ENCODE data around the gene NR4A1. TPM values are rescaled to one million over a fixed set of nuclear protein-coding genes. Genes with fewer than 3 reads are reported as not detected.

The NR4A1 gene
- total and polyA plus RNA-seq, 10 of the 15 experiments (the other 5 are each of a cell fraction or from before 2014, with no cell fraction given) = 0.05 to 7.9 (median 2.2) TPM; not detected in 1

- H3K79me2 ChIP-seq (ENCODE audit: control insufficient read depth, insufficient read depth, low read length) = no peaks in the 10 kb centered on the region
- no peak overlapping the region for H2AFZ ChIP-seq (ENCODE audit: control insufficient read depth, low read depth, low read length)
- intact Hi-C loops (cut with micrococcal nuclease; ENCODE audit: unreplicated experiment) = no loop called here
- SMC1A ChIA-PET (ENCODE audit: uncharacterized antibody, unreplicated experiment) = interaction anchor here (1.1 to 3.1 kb wide), 4 partner anchors 13 to 24 kb away, joined by 3 to 12 read pairs (median 4); no protein-coding TSS in a partner anchor
- no peak overlapping the region for H3K9ac ChIP-seq (ENCODE audit: control insufficient read depth, insufficient read depth, low read length)
- DNase-seq (ENCODE audit: low read depth, low spot score) (no peak), ATAC-seq (no peak), FAIRE-seq (no peak)
- WGBS (ENCODE audit: insufficient coverage, insufficient replicate concordance, low lambda C conversion rate, missing lambda C conversion rate) = 51% methylated on average over 18 of the region's 18 CpGs
- BruUV-seq (replicated peaks) = no TSS peak
- no peak overlapping the region for H3K4me2 ChIP-seq (ENCODE audit: control insufficient read depth, insufficient read depth)
- no peak overlapping the region for H3K27ac ChIP-seq (ENCODE audit: control insufficient read depth, insufficient read depth)
- POLR2A ChIA-PET = interaction anchor here (0.7 to 2.3 kb wide), 4 partner anchors 7 to 962 kb away, joined by 3 to 7 read pairs (median 3); partner anchors contain the start of gene EIF4B
- H3K4me3 ChIP-seq = no peak overlapping the region
- CTCF ChIA-PET = interaction anchor here (0.7 to 6.8 kb wide), 6 partner anchors 12 to 38 kb away, joined by 3 to 61 read pairs (median 8); partner anchors contain the start of gene ATG101
- in situ Hi-C loops (cut with MboI) = no loop called here
- no peaks in the 10 kb centered on the region for H3K36me3 ChIP-seq (ENCODE audit: control insufficient read depth in 2 of 2, insufficient read depth in 2 of 2, low read length in 1 of 2)
- H4K20me1 ChIP-seq (ENCODE audit: control insufficient read depth, insufficient read depth) = no peaks in the 10 kb centered on the region
- no peaks in the 10 kb centered on the region for H3K9me3 ChIP-seq (replicated peaks; ENCODE audit: control insufficient read depth, insufficient read depth, low read length)
- peaks cover 15% of the 10 kb centered on the region for H3K4me1 ChIP-seq (ENCODE audit: control insufficient read depth, insufficient read depth, low read length)
- RAD21 ChIA-PET (ENCODE audit: unreplicated experiment) = interaction anchor here (0.8 to 1.3 kb wide), 3 partner anchors 12 to 38 kb away, joined by 4 to 5 read pairs (median 4); no protein-coding TSS in a partner anchor
- no peaks in the 10 kb centered on the region for H3K27me3 ChIP-seq (replicated peaks in 1 of 2; ENCODE audit: control insufficient read depth in 2 of 2, insufficient read depth in 2 of 2, low read length in 1 of 2)
- TF ChIP-seq BACH1 (IDR thresholded peaks at IDR 0.05; ENCODE audit: borderline replicate concordance) = no peak
- no peak for TF ChIP-seq CUX1 (IDR thresholded peaks at IDR 0.05; ENCODE audit: insufficient replicate concordance, low read depth, low read length)
- TF ChIP-seq POLR2AphosphoS2 (IDR thresholded peaks at IDR 0.05; ENCODE audit: low read depth, low read length) = no peak
- no peak for TF ChIP-seq EGR1 (IDR thresholded peaks at IDR 0.05; ENCODE audit: borderline replicate concordance in 1 of 2, low read depth in 2 of 2, low read length in 2 of 2)
- no peak for TF ChIP-seq IRF5 (IDR thresholded peaks at IDR 0.05; ENCODE audit: borderline replicate concordance)
- TF ChIP-seq RFX5 (IDR thresholded peaks at IDR 0.05; ENCODE audit: low read depth, low read length) = no peak
- TF ChIP-seq POLR2AphosphoS5 (IDR thresholded peaks at IDR 0.05; ENCODE audit: low read length) = no peak
- no peak for TF ChIP-seq JUNB (IDR thresholded peaks at IDR 0.05)
- no peak for TF ChIP-seq IRF4 (IDR thresholded peaks at IDR 0.05; ENCODE audit: low read depth, low read length)
- no peak for TF ChIP-seq TCF3 (IDR thresholded peaks at IDR 0.05; ENCODE audit: borderline replicate concordance, insufficient read depth, low read depth, low read length)
- no peak for TF ChIP-seq EZH2 (IDR thresholded peaks at IDR 0.05; ENCODE audit: borderline replicate concordance, control insufficient read depth, low read depth, low read length)
- TF ChIP-seq BCLAF1 (IDR thresholded peaks at IDR 0.05) = no peak
- TF ChIP-seq GATAD2B (conservative IDR thresholded peaks at IDR 0.05; ENCODE audit: low read depth) = no peak
- no peak for TF ChIP-seq BRCA1 (IDR thresholded peaks at IDR 0.05; ENCODE audit: low read depth, low read length)
Observed at GRCh38 chr12:52044292-52044983, 6.8 kb upstream of the NR4A1 start.
